Coronary artery (tissue), 2 donors: ENCODE measurements around the gene TTLL8.

Experiments
- DNase-seq: peaks from one replicate; pipeline ENCODE4 v3.0.0-alpha.2; 2017; ENCODE audit warnings: low spot score
- H3K27ac ChIP-seq, 2 donors: fragments of 200-600 bp; sonication (generic); one replicate each; pipeline ENCODE4 v1.5.1; 2016 to 2019
- H3K4me3 ChIP-seq: fragments of 200-600 bp; sonication (generic); 2 replicates; pipeline ENCODE4 v1.5.1; 2016; ENCODE audit warnings: mild to moderate bottlenecking, moderate library complexity
- TF ChIP-seq, protein P1 (sequence below): fragments of 200-600 bp; sonication (generic); IDR thresholded peaks from one replicate; pipeline ENCODE4 v1.5.1; 2019; ENCODE audit warnings: antibody characterized with exemption

The TTLL8 gene

DNA sequence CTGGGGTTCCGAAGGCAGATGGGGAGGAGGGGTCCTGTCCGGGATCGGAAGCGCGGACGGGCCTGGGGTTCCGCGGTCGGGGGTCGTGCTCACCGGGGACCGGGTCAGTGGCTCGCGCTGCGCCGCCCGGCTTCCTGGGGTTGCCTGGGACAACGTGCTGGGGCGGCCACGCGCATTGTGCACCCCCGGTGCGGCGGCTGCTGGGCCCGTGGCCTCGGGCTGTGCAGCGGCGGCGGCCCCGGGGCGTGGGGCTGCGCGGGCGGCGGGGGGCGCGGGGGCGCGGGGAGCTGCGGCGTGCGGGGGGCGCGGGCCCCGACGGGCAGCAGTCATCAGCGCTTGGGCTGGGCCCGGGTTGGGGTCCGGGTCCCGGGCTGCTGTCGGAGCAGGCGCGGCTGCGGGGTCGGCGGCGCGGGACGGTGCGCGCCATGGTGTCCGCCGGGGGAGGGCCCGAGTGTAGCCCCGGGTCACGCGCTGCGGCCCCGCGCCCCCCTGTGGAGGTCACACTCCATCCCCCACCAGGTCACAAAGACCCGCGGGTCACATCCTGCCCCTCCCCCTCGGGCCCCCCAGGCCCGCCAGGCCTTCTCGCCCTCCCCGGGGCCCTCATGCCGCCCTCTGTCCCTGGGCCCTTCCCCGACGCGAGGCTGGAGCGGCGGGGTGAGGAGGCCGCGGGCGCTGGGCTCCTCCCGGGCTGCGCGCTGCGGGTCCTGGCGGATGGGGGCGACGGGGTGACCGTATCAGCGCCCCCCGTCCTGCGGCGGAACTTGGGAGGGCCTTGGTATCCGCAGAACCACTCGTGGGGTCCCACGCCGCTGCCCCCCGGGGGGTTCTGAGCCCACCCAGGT, at the start of gene TTLL8:
TSS of gene TTLL8 (minus strand) at position 238 of the 845 bp plus-strand sequence.
- Histone ChIP-seq H3K4me3 (peak within 1 kb of the TSS; percentile 58), H3K27ac (no peak within 1 kb of the TSS)
- no peak for DNase-seq
- TF ChIP-seq, protein P1, sequence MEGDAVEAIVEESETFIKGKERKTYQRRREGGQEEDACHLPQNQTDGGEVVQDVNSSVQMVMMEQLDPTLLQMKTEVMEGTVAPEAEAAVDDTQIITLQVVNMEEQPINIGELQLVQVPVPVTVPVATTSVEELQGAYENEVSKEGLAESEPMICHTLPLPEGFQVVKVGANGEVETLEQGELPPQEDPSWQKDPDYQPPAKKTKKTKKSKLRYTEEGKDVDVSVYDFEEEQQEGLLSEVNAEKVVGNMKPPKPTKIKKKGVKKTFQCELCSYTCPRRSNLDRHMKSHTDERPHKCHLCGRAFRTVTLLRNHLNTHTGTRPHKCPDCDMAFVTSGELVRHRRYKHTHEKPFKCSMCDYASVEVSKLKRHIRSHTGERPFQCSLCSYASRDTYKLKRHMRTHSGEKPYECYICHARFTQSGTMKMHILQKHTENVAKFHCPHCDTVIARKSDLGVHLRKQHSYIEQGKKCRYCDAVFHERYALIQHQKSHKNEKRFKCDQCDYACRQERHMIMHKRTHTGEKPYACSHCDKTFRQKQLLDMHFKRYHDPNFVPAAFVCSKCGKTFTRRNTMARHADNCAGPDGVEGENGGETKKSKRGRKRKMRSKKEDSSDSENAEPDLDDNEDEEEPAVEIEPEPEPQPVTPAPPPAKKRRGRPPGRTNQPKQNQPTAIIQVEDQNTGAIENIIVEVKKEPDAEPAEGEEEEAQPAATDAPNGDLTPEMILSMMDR = no peak

GRCh38 chr22:50107529-50107928, 49.4 kb upstream of the TTLL8 start:
- H3K27ac ChIP-seq = no peak overlapping the region
- no peak for DNase-seq
- no peak overlapping the region for H3K4me3 ChIP-seq
- TF ChIP-seq, protein P1 = no peak

DNA sequence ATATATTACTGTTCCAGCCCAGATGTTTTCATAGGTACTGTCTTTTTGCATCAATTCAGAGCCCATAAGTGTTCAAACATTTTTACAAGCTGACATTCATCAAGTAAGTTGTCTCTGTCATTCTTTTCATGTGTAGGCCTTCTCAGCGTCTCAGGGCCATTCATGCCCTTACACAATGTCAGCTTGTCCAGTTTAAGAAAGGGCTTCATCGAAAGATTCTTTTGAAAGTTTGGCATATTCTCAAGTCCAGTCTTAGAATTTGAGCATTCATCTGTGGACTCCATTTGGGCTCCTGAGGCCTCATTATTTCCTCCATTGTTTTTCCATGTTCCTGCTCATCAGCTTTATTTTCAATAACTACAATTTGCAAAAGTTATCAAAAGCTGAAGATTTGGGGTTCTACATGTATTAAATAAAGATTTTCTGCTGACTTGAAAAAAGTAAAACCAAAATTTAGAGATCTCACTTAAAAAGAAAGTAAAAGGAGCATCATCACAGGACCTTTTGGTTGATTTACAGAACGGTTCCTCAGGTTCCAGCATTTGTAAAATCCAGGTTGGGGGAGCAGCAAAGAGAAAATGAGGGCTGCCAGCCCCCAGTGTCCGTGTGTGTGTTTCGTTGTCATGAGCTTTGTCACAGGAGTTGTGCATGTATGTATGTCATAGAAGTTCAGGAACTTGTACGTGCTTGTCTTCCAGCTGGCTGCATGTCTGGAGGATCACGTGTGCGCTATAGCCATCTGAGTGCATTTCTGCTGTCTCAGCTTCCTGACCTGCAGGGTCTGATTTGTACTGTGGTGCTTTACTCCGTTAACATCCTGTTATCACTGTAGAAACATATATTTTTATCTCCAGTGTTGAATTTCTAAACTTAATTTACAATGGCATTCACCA, 47.4 kb upstream of the TTLL8 start:
- no peak overlapping the region for H3K4me3 ChIP-seq
- DNase-seq = no peak
- TF ChIP-seq, protein P1 = no peak
- H3K27ac ChIP-seq = no peak overlapping the region

GRCh38 chr22:50104141-50104544, 46.0 kb upstream of the TTLL8 start:
- no peak for DNase-seq
- TF ChIP-seq, protein P1 = no peak
- H3K4me3 ChIP-seq = no peak overlapping the region
- no peak overlapping the region for H3K27ac ChIP-seq

- no peak overlapping the region for H3K27ac ChIP-seq
- no peak overlapping the region for H3K4me3 ChIP-seq
- TF ChIP-seq, protein P1 = no peak
- DNase-seq = no peak
Measured at GRCh38 chr22:50102946-50103345, 44.8 kb upstream of the TTLL8 start.

GRCh38 chr22:50101870-50102565, 43.9 kb upstream of the TTLL8 start:
- DNase-seq = no peak
- H3K27ac ChIP-seq = no peak overlapping the region
- TF ChIP-seq, protein P1 = no peak
- no peak overlapping the region for H3K4me3 ChIP-seq
